ENCODE measurements around the gene MLLT10. TPM values are rescaled to one million over a fixed set of nuclear protein-coding genes. Genes with fewer than 3 reads are reported as not detected.

Gene MLLT10
- total and polyA plus RNA-seq, 2 of the 8 experiments (the other 6 are each of a cell fraction or from before 2014, with no cell fraction given) = 53.1 to 62.1 TPM

DNA sequence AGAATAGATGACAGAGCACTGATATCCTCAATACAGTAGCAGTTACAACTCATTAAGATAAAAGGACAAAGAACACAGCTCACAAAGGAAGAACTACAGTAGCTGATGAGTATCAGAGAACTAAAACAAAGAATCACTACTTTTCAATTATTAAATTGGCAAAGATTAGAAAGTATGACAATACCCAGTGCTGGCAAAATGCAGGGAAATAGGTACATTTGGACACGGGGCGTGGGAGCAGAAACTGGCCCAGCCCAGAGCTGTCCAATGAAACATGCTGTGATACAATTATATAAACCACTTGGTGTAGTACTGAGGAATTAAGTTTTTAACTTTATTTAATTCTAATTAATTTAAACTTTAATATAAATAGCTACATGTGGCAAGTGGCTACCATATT lies 226.3 kb downstream of the MLLT10 start:
- peaks cover 11 to 18% (median 15%) of the 10 kb centered on the region in 4 experiments for H3K4me1 ChIP-seq (replicated peaks in 1 of 4; ENCODE audit: control insufficient read depth in 3 of 4, insufficient read depth in 4 of 4, low read length in 3 of 4)
- no peaks in the 10 kb centered on the region for H3K79me2 ChIP-seq (ENCODE audit: control insufficient read depth in 1 of 2, insufficient read depth in 2 of 2, low read length in 2 of 2)
- no peak overlapping the region for H2AFZ ChIP-seq (ENCODE audit: low read length)
- no peak overlapping the region for H4K8ac ChIP-seq (ENCODE audit: extremely low read depth, insufficient read depth, low read length)
- no peak overlapping the region for H2AK5ac ChIP-seq (ENCODE audit: low read depth, low read length)
- no peak overlapping the region for H2BK5ac ChIP-seq (ENCODE audit: low read depth, low read length)
- no peaks in the 10 kb centered on the region for H3K23me2 ChIP-seq (ENCODE audit: low read depth, low read length)
- H3K23ac ChIP-seq (ENCODE audit: insufficient read length) = no peak overlapping the region
- H3K4ac ChIP-seq (replicated peaks; ENCODE audit: insufficient read length, low read depth, low read length) = no peak overlapping the region
- no peak overlapping the region for H3K14ac ChIP-seq (ENCODE audit: insufficient read length)
- H2BK120ac ChIP-seq (replicated peaks; ENCODE audit: low read depth, low read length) = no peak overlapping the region
- H2BK20ac ChIP-seq (ENCODE audit: low read length) = no peak overlapping the region
- H3K56ac ChIP-seq (replicated peaks; ENCODE audit: insufficient read length, low read depth, low read length) = no peak overlapping the region
- H4K91ac ChIP-seq (replicated peaks; ENCODE audit: insufficient read length, low read length) = no peak overlapping the region
- ChIA-PET POLR2A (ENCODE audit: partially characterized antibody) (interaction anchor here (1.1 to 1.5 kb wide), 3 partner anchors 9 to 10 kb away, joined by 3 to 5 read pairs (median 4); no protein-coding TSS in a partner anchor), CTCF (ENCODE audit: partially characterized antibody) (interaction anchor here (0.6 to 2.2 kb wide), 5 partner anchors 9 to 489 kb away, joined by 3 to 8 read pairs (median 4); no protein-coding TSS in a partner anchor)
- H4K20me1 ChIP-seq (replicated peaks in 1 of 2; ENCODE audit: control insufficient read depth in 1 of 2, insufficient read depth in 2 of 2, low read length in 2 of 2) = no peaks in the 10 kb centered on the region
- no peak overlapping the region for H3K4me3 ChIP-seq (ENCODE audit: extremely low read depth in 1 of 4, insufficient read depth in 2 of 4, low read depth in 3 of 4, low read length in 4 of 4)
- H3K9ac ChIP-seq (replicated peaks in 1 of 4; ENCODE audit: extremely low read depth in 1 of 4, low read depth in 3 of 4, low read length in 3 of 4) = no peak overlapping the region
- H3K27me3 ChIP-seq (replicated peaks in 1 of 4; ENCODE audit: control insufficient read depth in 3 of 4, extremely low read depth in 1 of 4, insufficient read depth in 3 of 4, low read length in 3 of 4) = no peaks in the 10 kb centered on the region
- H3K36me3 ChIP-seq (ENCODE audit: control insufficient read depth in 2 of 4, insufficient read depth in 4 of 4, low read length in 3 of 4) = no peaks in the 10 kb centered on the region
- no peak overlapping the region for H2BK15ac ChIP-seq (ENCODE audit: low read length)
- no peak overlapping the region for H3K27ac ChIP-seq (ENCODE audit: low read depth, low read length)
- no peak for DNase-seq (ENCODE audit: low read depth in 1 of 2, low spot score in 2 of 2)
- H2BK12ac ChIP-seq (ENCODE audit: low read depth, low read length) = no peak overlapping the region
- TF ChIP-seq MAFK (IDR thresholded peaks at IDR 0.05; ENCODE audit: low read depth, low read length) = no peak
- TF ChIP-seq, protein P1, sequence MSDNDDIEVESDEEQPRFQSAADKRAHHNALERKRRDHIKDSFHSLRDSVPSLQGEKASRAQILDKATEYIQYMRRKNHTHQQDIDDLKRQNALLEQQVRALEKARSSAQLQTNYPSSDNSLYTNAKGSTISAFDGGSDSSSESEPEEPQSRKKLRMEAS (IDR thresholded peaks at IDR 0.05) = no peak
- TF ChIP-seq CBX8 (IDR thresholded peaks at IDR 0.05; ENCODE audit: borderline replicate concordance, low read depth, low read length) = no peak
- no peak for TF ChIP-seq CEBPB (IDR thresholded peaks at IDR 0.05; ENCODE audit: low read depth, low read length)
- TF ChIP-seq BRCA1 (IDR thresholded peaks at IDR 0.05; ENCODE audit: low read depth, low read length) = no peak
- TF ChIP-seq POLR2AphosphoS5 (IDR thresholded peaks at IDR 0.05; ENCODE audit: low read depth, low read length) = no peak
- TF ChIP-seq BACH1 (IDR thresholded peaks at IDR 0.05; ENCODE audit: low read length) = no peak
- no peak for TF ChIP-seq CHD2 (IDR thresholded peaks at IDR 0.05; ENCODE audit: low read length)
- H3K18ac ChIP-seq (ENCODE audit: extremely low read depth, low read length) = no peak overlapping the region
- FAIRE-seq = no peak
- H3K9me3 ChIP-seq (ENCODE audit: insufficient read depth in 2 of 2, low read depth in 1 of 2, low read length in 1 of 2) = no peaks in the 10 kb centered on the region
- no peak overlapping the region for H4K5ac ChIP-seq (ENCODE audit: insufficient read length, low read depth, low read length)
- no peak overlapping the region for H3K4me2 ChIP-seq (ENCODE audit: insufficient read depth in 1 of 2, low read depth in 2 of 2, low read length in 2 of 2)
- no peaks in the 10 kb centered on the region for H3K79me1 ChIP-seq (ENCODE audit: low read depth, low read length)
- 96% methylated on average over 2 of the region's 2 CpGs; no CpG with 5 or more reads in 1 of the 2 experiments for WGBS, 2 experiments (ENCODE audit: extremely low coverage in 1 of 2, insufficient coverage in 1 of 2, insufficient read length in 1 of 2, insufficient replicate concordance in 2 of 2, low coverage in 1 of 2, low lambda C conversion rate in 2 of 2, missing lambda C conversion rate in 1 of 2)
